Measurements from ENCODE around the gene MACROD1. TPM values are rescaled to one million over a fixed set of nuclear protein-coding genes. Genes with fewer than 3 reads are reported as not detected.

MACROD1 gene
- total and polyA plus RNA-seq, 9 of the 15 experiments (the other 6 are each of a cell fraction or from before 2014, with no cell fraction given) = 1.1 to 60.0 (median 26.4) TPM

- Histone ChIP-seq H3K4me3 (no peak overlapping the region), H3K36me3 (ENCODE audit: control insufficient read depth, insufficient read depth, low read length) (peaks cover 42% of the 10 kb centered on the region; the same call in 2 of the 3 replicates), H4K20me1 (replicated peaks; ENCODE audit: control insufficient read depth, insufficient read depth, low read length) (peaks cover 34% of the 10 kb centered on the region), H3K27me3 (ENCODE audit: control insufficient read depth in 2 of 2, insufficient read depth in 2 of 2, low read length in 2 of 2) (no peaks in the 10 kb centered on the region), H3K27ac (ENCODE audit: extremely low read depth, low read depth, low read length) (no peak overlapping the region), H3K9me3 (replicated peaks; ENCODE audit: control insufficient read depth, insufficient read depth, low read depth, low read length) (no peaks in the 10 kb centered on the region), H3K79me2 (ENCODE audit: control insufficient read depth, insufficient read depth, low read length) (no peaks in the 10 kb centered on the region), H3K9me1 (ENCODE audit: control insufficient read depth, insufficient read depth, low read length) (peaks cover 2% of the 10 kb centered on the region), H3K4me2 (ENCODE audit: insufficient read depth, low read length) (no peak overlapping the region), H3K9ac (ENCODE audit: insufficient read depth in 1 of 2, low read depth in 2 of 2, low read length in 2 of 2) (peak overlapping the region in 1 of 2 experiments; percentile 48; a peak in 1 of 4 replicates), H3K4me1 (replicated peaks in 1 of 2; ENCODE audit: control insufficient read depth in 2 of 2, insufficient read depth in 2 of 2, low read length in 2 of 2) (peaks cover 0 to 78% of the 10 kb centered on the region in 2 experiments; a peak in 2 of 5 replicates), H2AFZ (ENCODE audit: low read depth, low read length) (no peak overlapping the region)
- in situ Hi-C loops (cut with MboI) = no loop called here
- WGBS (ENCODE audit: insufficient coverage, low coverage, missing lambda C conversion rate) = 87% methylated on average over 21 of the region's 23 CpGs
- FAIRE-seq (no peak), ATAC-seq (no peak), DNase-seq (ENCODE audit: extremely low read depth in 1 of 4, low spot score in 3 of 4) (no peak)
- POLR2A ChIA-PET = interaction anchor here (0.6 to 2.8 kb wide), 4 partner anchors 11 to 159 kb away, joined by 3 to 12 read pairs (median 4); no protein-coding TSS in a partner anchor
- TF ChIP-seq ATF7 (IDR thresholded peaks at IDR 0.05) (no peak), POLR2G (IDR thresholded peaks at IDR 0.05; ENCODE audit: low read depth, low read length) (peak; percentile 55), CHD4 (IDR thresholded peaks at IDR 0.05; ENCODE audit: insufficient read depth, insufficient replicate concordance, low read depth, low read length, poor library complexity, severe bottlenecking) (peak; percentile 57), BCOR (IDR thresholded peaks at IDR 0.05) (peak; percentile 87), TSC22D4 (tag; IDR thresholded peaks at IDR 0.05) (no peak), RCOR1 (IDR thresholded peaks at IDR 0.05; ENCODE audit: borderline replicate concordance in 1 of 2, low read depth in 2 of 2, low read length in 2 of 2) (0 out of 4 replicates have a peak, but pooled peaks of 1 of the 2 experiments have one; percentile 35), OTX1 (CRISPR knock-in tag; IDR thresholded peaks at IDR 0.05) (no peak), RBM25 (IDR thresholded peaks at IDR 0.05; ENCODE audit: low read depth, low read length, severe bottlenecking) (peak; percentile 77), ESRRA (IDR thresholded peaks at IDR 0.05; ENCODE audit: borderline replicate concordance, low read depth) (peak; percentile 55), KDM1A (IDR thresholded peaks at IDR 0.05) (peak; percentile 34 to 73; a peak in 2 of 4 replicates), ARNT (IDR thresholded peaks at IDR 0.05) (no peak), ZNF146 (CRISPR knock-in tag; IDR thresholded peaks at IDR 0.05; ENCODE audit: unreplicated experiment) (no peak), HDAC2 (IDR thresholded peaks at IDR 0.05) (peak; percentile 60; the same call in 1 of the 2 replicates), ZNF121 (CRISPR knock-in tag; conservative IDR thresholded peaks at IDR 0.05) (0 out of 2 replicates have a peak, but pooled peaks have one; percentile 43), RBM22 (IDR thresholded peaks at IDR 0.05; ENCODE audit: low read depth, low read length, poor library complexity, severe bottlenecking) (peak; percentile 61)
- BruUV-seq (replicated peaks) = no TSS peak
- CTCF ChIA-PET (ENCODE audit: low intra/inter-chr PET ratio) = no interaction called here
- intact Hi-C loops (cut with micrococcal nuclease) = loop anchor here (10.0 kb wide), 2 partner anchors 93 to 143 kb away; no protein-coding TSS in a partner anchor
Observed at GRCh38 chr11:64001484-64002420, 164.2 kb downstream of the MACROD1 start.
